Stomach (tissue), 9 donors: ENCODE results near the gene PRKN. TPM values are rescaled to one million over a fixed set of nuclear protein-coding genes. Genes with fewer than 3 reads are reported as not detected.
A peak's percentile ranks its signal among the peaks of the same experiment; 100 is the strongest.

Experiments
- DNase-seq, 2 donors: peaks; one replicate each; pipeline versions ENCODE4 v3.0.0 to v3.0.0-alpha.2; 2013 to 2019
- H3K27ac ChIP-seq, 5 donors: fragments of 200-600 bp in 4 of 5; sonication (generic) in 4 of 5; one replicate each; pipeline ENCODE4 v1.5.1; 2013 to 2019; ENCODE audit warnings: mild to moderate bottlenecking in 1 of 5, moderate library complexity in 1 of 5
- H3K27me3 ChIP-seq, 3 donors: fragments of 200-600 bp; sonication (generic); one replicate each; pipeline ENCODE4 v1.5.1; 2017 to 2019; ENCODE audit warnings: mixed run types in 1 of 3
- H3K36me3 ChIP-seq, 4 donors: fragments of 200-600 bp; sonication (generic); 1 replicate in 3 of 4; 2 replicates in 1 of 4; pipeline ENCODE4 v1.5.1; 2016 to 2019
- H3K4me1 ChIP-seq, 4 donors: fragments of 200-600 bp; sonication (generic); one replicate each; pipeline ENCODE4 v1.5.1; 2016 to 2019
- H3K4me3 ChIP-seq, 4 donors: fragments of 200-600 bp; sonication (generic) in 3 of 4; one replicate each; pipeline ENCODE4 v1.5.1; 2016 to 2019; ENCODE audit warnings: mild to moderate bottlenecking in 1 of 4
- H3K9me3 ChIP-seq, 4 donors: fragments of 200-600 bp; sonication (generic); one replicate each; pipeline ENCODE4 v1.5.1; 2016 to 2019
- EP300 ChIP-seq: sonication (generic); formaldehyde crosslinking; IDR thresholded peaks from one replicate; pipeline ENCODE4 v1.6.1; 2017; ENCODE audit warnings: antibody characterized with exemption
- POLR2A ChIP-seq, 4 donors: fragments of 450-650 bp; IDR thresholded peaks; one replicate each; pipeline ENCODE4 v1.6.1; 2016; ENCODE audit warnings: antibody characterized with exemption in 4 of 4, control low read depth in 2 of 4, mild to moderate bottlenecking in 1 of 4, moderate library complexity in 1 of 4
- POLR2AphosphoS5 ChIP-seq, 3 donors: sonication (generic); formaldehyde crosslinking; IDR thresholded peaks; one replicate each; pipeline ENCODE4 v1.6.1; 2016; ENCODE audit warnings: antibody characterized with exemption in 3 of 3
- WGBS, 5 donors: extraction: QIAGEN DNeasy Blood & Tissue Kit in 3 of 5; methylation state at CpG; one replicate each; pipeline versions ENCODE4 v1.1.5 to v1.1.7; 2013 to 2018; 5-methylcytosine and 5-hydroxymethylcytosine counted together
- intact Hi-C: fragments of 100-400 bp; cut with DNase I; formaldehyde crosslinking; loops from one replicate; pipeline ENCODE4 v1.15.1; 2023; ENCODE audit warnings: low total_unique reads
- polyA plus RNA-seq, 3 donors: library from polyadenylated mRNA; stranded (reverse); fragments of 200-250 nt; gene quantifications; one replicate each; pipeline ENCODE4 v1.2.3, GENCODE V29; 2013
- total RNA-seq, 5 donors: library from RNA; depleted of rRNA; stranded (reverse); fragments of >200 nt; gene quantifications; one replicate each; pipeline versions ENCODE4 v1.1.0 to v1.2.3, GENCODE V29; 2014 to 2016
- TF ChIP-seq, protein P1 (sequence below), 7 experiments: fragments of 450-650 bp in 4 of 7; fragments of 200-600 bp in 3 of 7; sonication (generic) in 3 of 7; IDR thresholded peaks; one replicate each; pipeline ENCODE4 v1.5.1; 2016 to 2019; ENCODE audit warnings: antibody characterized with exemption in 7 of 7, control low read depth in 2 of 7, mild to moderate bottlenecking in 1 of 7
- donor health status: healthy with polysubstance abuse.
- donor health status: Bipolar disorder and iron deficiency.
- donor health status: healthy.

PRKN gene
- total and polyA plus RNA-seq, 8 donors, result 0.68 to 19.8 (median 9.5) TPM

DNA sequence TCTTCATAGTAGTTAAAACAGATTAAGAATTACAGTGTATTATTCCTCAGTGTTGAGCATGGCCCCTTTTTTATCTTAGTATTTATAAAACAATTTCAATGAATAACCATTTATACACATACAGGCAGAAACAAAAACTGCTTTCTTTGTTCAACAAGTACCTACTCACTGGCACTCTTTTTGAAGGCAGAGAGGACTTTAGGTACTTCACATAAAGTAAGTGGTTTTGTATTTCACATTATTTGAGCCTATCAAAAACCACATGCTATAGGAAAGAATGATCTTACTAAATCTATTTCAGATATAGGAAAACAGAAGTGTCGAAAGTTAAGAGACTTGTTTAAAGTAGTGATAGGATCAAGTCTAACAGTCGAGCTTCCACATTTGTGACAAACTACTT, 73.8 kb downstream of the PRKN start:
- no peak for TF ChIP-seq POLR2AphosphoS5 (IDR thresholded peaks at IDR 0.05)
- no peak for TF ChIP-seq POLR2A (IDR thresholded peaks at IDR 0.05)
- TF ChIP-seq EP300, result no peak
- TF ChIP-seq, protein P1, sequence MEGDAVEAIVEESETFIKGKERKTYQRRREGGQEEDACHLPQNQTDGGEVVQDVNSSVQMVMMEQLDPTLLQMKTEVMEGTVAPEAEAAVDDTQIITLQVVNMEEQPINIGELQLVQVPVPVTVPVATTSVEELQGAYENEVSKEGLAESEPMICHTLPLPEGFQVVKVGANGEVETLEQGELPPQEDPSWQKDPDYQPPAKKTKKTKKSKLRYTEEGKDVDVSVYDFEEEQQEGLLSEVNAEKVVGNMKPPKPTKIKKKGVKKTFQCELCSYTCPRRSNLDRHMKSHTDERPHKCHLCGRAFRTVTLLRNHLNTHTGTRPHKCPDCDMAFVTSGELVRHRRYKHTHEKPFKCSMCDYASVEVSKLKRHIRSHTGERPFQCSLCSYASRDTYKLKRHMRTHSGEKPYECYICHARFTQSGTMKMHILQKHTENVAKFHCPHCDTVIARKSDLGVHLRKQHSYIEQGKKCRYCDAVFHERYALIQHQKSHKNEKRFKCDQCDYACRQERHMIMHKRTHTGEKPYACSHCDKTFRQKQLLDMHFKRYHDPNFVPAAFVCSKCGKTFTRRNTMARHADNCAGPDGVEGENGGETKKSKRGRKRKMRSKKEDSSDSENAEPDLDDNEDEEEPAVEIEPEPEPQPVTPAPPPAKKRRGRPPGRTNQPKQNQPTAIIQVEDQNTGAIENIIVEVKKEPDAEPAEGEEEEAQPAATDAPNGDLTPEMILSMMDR (IDR thresholded peaks at IDR 0.05), result no peak
- DNase-seq, result no peak
- intact Hi-C loops, result no loop called here
- no peak overlapping the region for H3K27ac ChIP-seq
- H3K4me3 ChIP-seq, result no peak overlapping the region
- no peaks in the 10 kb centered on the region for H3K36me3 ChIP-seq
- WGBS, 5 donors, result 74 to 78% (median 77%) methylated on average over 2 of the region's 2 CpGs
- no peaks in the 10 kb centered on the region for H3K4me1 ChIP-seq
- H3K9me3 ChIP-seq, result no peaks in the 10 kb centered on the region
- H3K27me3 ChIP-seq, result no peaks in the 10 kb centered on the region

DNA sequence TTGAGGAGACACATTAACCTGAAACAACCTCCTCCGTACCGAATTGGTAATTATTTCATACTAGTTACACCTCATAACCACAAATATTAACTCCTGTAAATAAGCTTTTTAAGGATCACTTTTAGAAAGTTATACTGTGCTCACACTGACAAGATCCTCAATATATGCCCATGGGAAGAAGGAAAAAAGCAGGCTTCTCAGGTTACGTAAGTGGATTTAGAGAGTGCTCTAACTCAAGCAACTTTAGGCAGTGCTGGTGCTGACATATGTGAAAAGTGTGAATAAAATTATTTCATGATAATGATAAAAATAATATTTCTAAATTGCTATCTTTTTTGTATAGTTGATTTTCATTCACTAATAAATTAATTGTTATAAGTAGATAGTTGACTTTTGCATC, 76.1 kb downstream of the PRKN start:
- intact Hi-C loops, result no loop called here
- no peaks in the 10 kb centered on the region for H3K9me3 ChIP-seq
- DNase-seq, result no peak
- no peaks in the 10 kb centered on the region for H3K4me1 ChIP-seq
- TF ChIP-seq POLR2AphosphoS5 (IDR thresholded peaks at IDR 0.05) (no peak), EP300 (no peak), POLR2A (IDR thresholded peaks at IDR 0.05) (no peak)
- TF ChIP-seq, protein P1 (IDR thresholded peaks at IDR 0.05), result no peak
- H3K27ac ChIP-seq, result no peak overlapping the region
- WGBS, 5 donors, result 88 to 94% (median 93%) methylated on average over 3 of the region's 3 CpGs
- no peaks in the 10 kb centered on the region for H3K36me3 ChIP-seq
- no peak overlapping the region for H3K4me3 ChIP-seq
- H3K27me3 ChIP-seq, result no peaks in the 10 kb centered on the region

DNA sequence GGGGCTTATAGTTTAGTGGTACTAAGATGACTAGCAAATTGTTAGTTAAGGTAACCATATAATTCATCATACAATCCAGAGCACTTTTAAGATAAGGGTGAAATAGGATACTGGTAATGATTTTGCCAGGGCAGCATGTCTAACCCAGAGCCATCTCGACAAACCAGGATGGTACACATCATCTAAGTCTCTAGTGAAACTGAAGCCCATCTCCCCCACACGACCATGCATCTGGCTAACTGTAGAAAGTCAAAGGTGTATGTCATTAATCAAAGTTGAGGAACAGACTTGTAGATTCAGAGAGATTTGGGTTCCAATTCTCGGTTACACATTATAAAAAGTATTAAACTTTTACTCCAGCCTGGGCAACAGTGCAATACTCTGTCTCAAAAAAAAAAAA, 78.3 kb downstream of the PRKN start:
- H3K9me3 ChIP-seq, result no peaks in the 10 kb centered on the region
- H3K36me3 ChIP-seq, result no peaks in the 10 kb centered on the region
- no peak overlapping the region for H3K27ac ChIP-seq
- no peak overlapping the region for H3K4me3 ChIP-seq
- WGBS, 5 donors, result 70 to 80% (median 75%) methylated on average over 3 of the region's 3 CpGs
- intact Hi-C loops, result no loop called here
- no peaks in the 10 kb centered on the region for H3K27me3 ChIP-seq
- TF ChIP-seq EP300 (no peak), POLR2A (IDR thresholded peaks at IDR 0.05) (no peak), POLR2AphosphoS5 (IDR thresholded peaks at IDR 0.05) (no peak)
- TF ChIP-seq, protein P1 (IDR thresholded peaks at IDR 0.05), result no peak
- DNase-seq, result no peak
- no peaks in the 10 kb centered on the region for H3K4me1 ChIP-seq

DNA sequence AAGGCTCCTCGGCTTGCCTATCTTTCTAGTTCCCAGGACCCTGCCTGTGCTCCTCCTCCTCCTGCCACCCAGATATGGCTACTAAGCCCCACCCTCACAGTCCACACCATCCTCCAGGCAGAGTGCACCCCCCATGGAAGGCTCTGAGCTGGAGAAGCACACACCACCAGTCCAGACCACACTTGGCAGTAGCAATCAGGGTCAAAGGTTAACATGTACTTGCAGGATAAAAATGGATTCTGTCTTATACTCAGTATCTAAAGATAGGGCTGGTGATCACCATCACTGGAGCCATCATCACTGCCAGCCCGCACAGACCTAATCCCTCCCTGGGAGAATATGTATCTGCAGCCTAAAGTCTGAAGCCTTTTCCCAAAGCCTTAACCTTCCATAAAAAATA, 83.4 kb downstream of the PRKN start:
- H3K36me3 ChIP-seq, result no peaks in the 10 kb centered on the region
- no peaks in the 10 kb centered on the region for H3K9me3 ChIP-seq
- peak in 1 of 2 donors; percentile 4 for DNase-seq
- no peak overlapping the region for H3K4me3 ChIP-seq
- no peak overlapping the region for H3K27ac ChIP-seq
- 76 to 95% (median 86%) methylated on average over 2 of the region's 2 CpGs for WGBS, 5 donors
- intact Hi-C loops, result no loop called here
- no peak for TF ChIP-seq EP300
- TF ChIP-seq POLR2AphosphoS5 (IDR thresholded peaks at IDR 0.05), result no peak
- TF ChIP-seq, protein P1 (IDR thresholded peaks at IDR 0.05), result no peak
- TF ChIP-seq POLR2A (IDR thresholded peaks at IDR 0.05), result no peak
- peaks cover 0 to 9% (median 4%) of the 10 kb centered on the region in 4 donors for H3K4me1 ChIP-seq
- H3K27me3 ChIP-seq, result no peaks in the 10 kb centered on the region
